ENCODE measurements around the gene CLMP. TPM values are rescaled to one million over a fixed set of nuclear protein-coding genes. Genes with fewer than 3 reads are reported as not detected.

The CLMP gene
- total and polyA plus RNA-seq, 9 donors = 12.7 to 27.4 (median 17.5) TPM

GRCh38 chr11:123235117-123235655 lies 40.1 kb upstream of the CLMP start:
- no peaks in the 10 kb centered on the region for H3K9me3 ChIP-seq (replicated peaks; ENCODE audit: control insufficient read depth, low read depth, low read length)
- DNase-seq = no peak
- 61% methylated on average over 11 of the region's 12 CpGs for WGBS (ENCODE audit: insufficient coverage)
- no peak overlapping the region for H3K27ac ChIP-seq (ENCODE audit: low read length)
- no peaks in the 10 kb centered on the region for H3K27me3 ChIP-seq (ENCODE audit: control insufficient read depth, insufficient read depth, low read length)
- H3K36me3 ChIP-seq (ENCODE audit: control insufficient read depth, insufficient read depth, low read length) = no peaks in the 10 kb centered on the region
- H3K4me3 ChIP-seq (ENCODE audit: low read length) = no peak overlapping the region
- H3K4me1 ChIP-seq (ENCODE audit: control insufficient read depth, insufficient read depth, low read length) = peaks cover 2% of the 10 kb centered on the region

GRCh38 chr11:123233975-123234334 lies 38.9 kb upstream of the CLMP start:
- Histone ChIP-seq H3K27me3 (ENCODE audit: control insufficient read depth, insufficient read depth, low read length) (peaks cover 2% of the 10 kb centered on the region), H3K36me3 (ENCODE audit: control insufficient read depth, insufficient read depth, low read length) (no peaks in the 10 kb centered on the region), H3K9me3 (replicated peaks; ENCODE audit: control insufficient read depth, low read depth, low read length) (no peaks in the 10 kb centered on the region), H3K4me1 (ENCODE audit: control insufficient read depth, insufficient read depth, low read length) (peaks cover 2% of the 10 kb centered on the region), H3K27ac (ENCODE audit: low read length) (no peak overlapping the region), H3K4me3 (ENCODE audit: low read length) (no peak overlapping the region)
- no peak for DNase-seq
- WGBS (ENCODE audit: insufficient coverage) = 67% methylated on average over 2 of the region's 3 CpGs

GRCh38 chr11:123233280-123233974 lies 38.4 kb upstream of the CLMP start:
- H3K9me3 ChIP-seq (replicated peaks; ENCODE audit: control insufficient read depth, low read depth, low read length) = no peaks in the 10 kb centered on the region
- no peak overlapping the region for H3K27ac ChIP-seq (ENCODE audit: low read length)
- 51% methylated on average over 2 of the region's 6 CpGs for WGBS (ENCODE audit: insufficient coverage)
- H3K4me1 ChIP-seq (ENCODE audit: control insufficient read depth, insufficient read depth, low read length) = peaks cover 2% of the 10 kb centered on the region
- no peak for DNase-seq
- H3K36me3 ChIP-seq (ENCODE audit: control insufficient read depth, insufficient read depth, low read length) = no peaks in the 10 kb centered on the region
- H3K4me3 ChIP-seq (ENCODE audit: low read length) = no peak overlapping the region
- H3K27me3 ChIP-seq (ENCODE audit: control insufficient read depth, insufficient read depth, low read length) = peaks cover 2% of the 10 kb centered on the region

- no peaks in the 10 kb centered on the region for H3K36me3 ChIP-seq (ENCODE audit: control insufficient read depth, insufficient read depth, low read length)
- 100% methylated on average over 1 of the region's 3 CpGs for WGBS (ENCODE audit: insufficient coverage)
- DNase-seq = no peak
Measured at GRCh38 chr11:123231777-123232176, 36.7 kb upstream of the CLMP start.

GRCh38 chr11:123231256-123231655 lies 36.2 kb upstream of the CLMP start:
- no peak overlapping the region for H3K4me3 ChIP-seq (ENCODE audit: low read length)
- no peaks in the 10 kb centered on the region for H3K9me3 ChIP-seq (replicated peaks; ENCODE audit: control insufficient read depth, low read depth, low read length)
- no peak for DNase-seq
- H3K27ac ChIP-seq (ENCODE audit: low read length) = no peak overlapping the region
- WGBS (ENCODE audit: insufficient coverage) = 52% methylated on average over 4 of the region's 6 CpGs
- peaks cover 2% of the 10 kb centered on the region for H3K27me3 ChIP-seq (ENCODE audit: control insufficient read depth, insufficient read depth, low read length)
- H3K4me1 ChIP-seq (ENCODE audit: control insufficient read depth, insufficient read depth, low read length) = peaks cover 2% of the 10 kb centered on the region
- H3K36me3 ChIP-seq (ENCODE audit: control insufficient read depth, insufficient read depth, low read length) = no peaks in the 10 kb centered on the region

More at GRCh38 chr11:123231777-123232176, 36.7 kb upstream of the CLMP start:
- Histone ChIP-seq H3K9me3 (replicated peaks; ENCODE audit: control insufficient read depth, low read depth, low read length) (no peaks in the 10 kb centered on the region), H3K4me3 (ENCODE audit: low read length) (no peak overlapping the region), H3K27me3 (ENCODE audit: control insufficient read depth, insufficient read depth, low read length) (peaks cover 2% of the 10 kb centered on the region), H3K27ac (ENCODE audit: low read length) (no peak overlapping the region), H3K4me1 (ENCODE audit: control insufficient read depth, insufficient read depth, low read length) (peaks cover 2% of the 10 kb centered on the region)

- Histone ChIP-seq H3K4me3 (ENCODE audit: low read length) (no peak overlapping the region), H3K27ac (ENCODE audit: low read length) (no peak overlapping the region), H3K36me3 (ENCODE audit: control insufficient read depth, insufficient read depth, low read length) (no peaks in the 10 kb centered on the region), H3K9me3 (replicated peaks; ENCODE audit: control insufficient read depth, low read depth, low read length) (no peaks in the 10 kb centered on the region), H3K4me1 (ENCODE audit: control insufficient read depth, insufficient read depth, low read length) (peaks cover 2% of the 10 kb centered on the region), H3K27me3 (ENCODE audit: control insufficient read depth, insufficient read depth, low read length) (peaks cover 2% of the 10 kb centered on the region)
- WGBS (ENCODE audit: insufficient coverage) = no CpG with 5 or more reads among the region's 3 CpGs
- no peak for DNase-seq
Measured at GRCh38 chr11:123230346-123230745, 35.3 kb upstream of the CLMP start.

- 73% methylated on average over 5 of the region's 8 CpGs for WGBS (ENCODE audit: insufficient coverage)
- no peak overlapping the region for H3K27ac ChIP-seq (ENCODE audit: low read length)
- no peak for DNase-seq
- peaks cover 2% of the 10 kb centered on the region for H3K27me3 ChIP-seq (ENCODE audit: control insufficient read depth, insufficient read depth, low read length)
- peaks cover 2% of the 10 kb centered on the region for H3K4me1 ChIP-seq (ENCODE audit: control insufficient read depth, insufficient read depth, low read length)
- no peak overlapping the region for H3K4me3 ChIP-seq (ENCODE audit: low read length)
- H3K9me3 ChIP-seq (replicated peaks; ENCODE audit: control insufficient read depth, low read depth, low read length) = no peaks in the 10 kb centered on the region
- H3K36me3 ChIP-seq (ENCODE audit: control insufficient read depth, insufficient read depth, low read length) = no peaks in the 10 kb centered on the region
Measured at GRCh38 chr11:123228496-123229163, 33.6 kb upstream of the CLMP start.

DNA sequence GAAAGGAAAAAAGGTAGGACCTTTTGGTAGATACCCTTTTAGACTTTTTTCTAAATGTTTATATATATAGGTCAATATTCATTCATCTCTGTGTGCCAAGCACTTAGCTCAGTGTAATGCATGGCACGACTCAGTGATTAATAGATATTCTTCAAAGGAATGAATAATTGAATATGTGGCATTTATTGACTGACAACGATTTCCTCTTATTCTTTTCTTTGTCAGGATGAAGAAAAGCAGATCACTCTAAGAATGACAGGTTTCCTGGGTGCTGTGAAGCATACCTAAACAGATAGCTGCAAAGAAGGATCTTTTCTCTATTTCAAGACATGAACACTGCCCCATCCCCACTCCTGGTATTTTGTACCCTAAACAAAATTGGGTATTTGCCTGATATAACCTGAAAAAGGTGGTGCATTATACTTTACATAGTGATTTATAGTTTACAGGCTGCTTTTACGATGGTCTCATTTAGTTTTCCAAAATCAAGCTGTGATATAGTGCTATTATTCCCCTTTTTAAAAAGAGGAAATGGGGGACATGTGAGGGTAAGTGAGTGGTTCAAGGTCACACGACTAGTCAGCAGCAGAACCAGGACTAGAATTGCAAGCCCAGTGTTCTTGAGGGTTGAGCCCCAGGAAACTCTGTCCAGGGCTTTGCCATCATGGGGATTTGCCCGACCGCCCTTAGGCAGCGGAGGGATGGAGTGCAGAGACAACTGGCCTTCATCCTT lies 32.9 kb upstream of the CLMP start:
- no peaks in the 10 kb centered on the region for H3K4me1 ChIP-seq (ENCODE audit: control insufficient read depth, insufficient read depth, low read length)
- no peaks in the 10 kb centered on the region for H3K9me3 ChIP-seq (replicated peaks; ENCODE audit: control insufficient read depth, low read depth, low read length)
- 85% methylated on average over 4 of the region's 7 CpGs for WGBS (ENCODE audit: insufficient coverage)
- no peak for DNase-seq
- no peaks in the 10 kb centered on the region for H3K36me3 ChIP-seq (ENCODE audit: control insufficient read depth, insufficient read depth, low read length)
- no peak overlapping the region for H3K4me3 ChIP-seq (ENCODE audit: low read length)
- H3K27me3 ChIP-seq (ENCODE audit: control insufficient read depth, insufficient read depth, low read length) = peaks cover 2% of the 10 kb centered on the region
- no peak overlapping the region for H3K27ac ChIP-seq (ENCODE audit: low read length)

DNA sequence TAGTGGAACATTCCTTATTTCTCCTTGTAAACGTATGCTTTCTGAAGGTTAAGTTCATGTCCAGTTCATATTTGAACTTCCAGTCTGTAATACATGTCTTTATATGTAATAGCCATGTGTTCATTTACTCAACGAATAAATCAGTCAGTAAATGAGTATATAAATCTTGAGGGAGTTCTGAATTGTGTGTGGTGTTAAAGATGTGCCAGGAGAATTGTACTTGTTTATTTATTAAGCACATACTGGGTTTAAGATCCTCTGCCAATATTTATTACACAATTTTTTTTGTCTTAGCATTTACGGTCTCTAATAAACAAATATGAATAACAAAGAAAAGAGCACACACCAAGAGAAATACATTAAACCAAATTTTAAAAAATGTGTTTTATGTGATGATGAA lies 26.5 kb upstream of the CLMP start:
- WGBS (ENCODE audit: insufficient coverage) = no CpG with 5 or more reads among the region's 3 CpGs
- no peaks in the 10 kb centered on the region for H3K27me3 ChIP-seq (ENCODE audit: control insufficient read depth, insufficient read depth, low read length)
- no peaks in the 10 kb centered on the region for H3K36me3 ChIP-seq (ENCODE audit: control insufficient read depth, insufficient read depth, low read length)
- no peak overlapping the region for H3K27ac ChIP-seq (ENCODE audit: low read length)
- no peak for DNase-seq
- peaks cover 6% of the 10 kb centered on the region for H3K9me3 ChIP-seq (replicated peaks; ENCODE audit: control insufficient read depth, low read depth, low read length)
- no peak overlapping the region for H3K4me3 ChIP-seq (ENCODE audit: low read length)
- no peaks in the 10 kb centered on the region for H3K4me1 ChIP-seq (ENCODE audit: control insufficient read depth, insufficient read depth, low read length)

GRCh38 chr11:123221096-123221561 lies 26.1 kb upstream of the CLMP start:
- H3K4me1 ChIP-seq (ENCODE audit: control insufficient read depth, insufficient read depth, low read length) = no peaks in the 10 kb centered on the region
- H3K27me3 ChIP-seq (ENCODE audit: control insufficient read depth, insufficient read depth, low read length) = no peaks in the 10 kb centered on the region
- H3K4me3 ChIP-seq (ENCODE audit: low read length) = no peak overlapping the region
- 80% methylated on average over 5 of the region's 6 CpGs for WGBS (ENCODE audit: insufficient coverage)
- no peaks in the 10 kb centered on the region for H3K36me3 ChIP-seq (ENCODE audit: control insufficient read depth, insufficient read depth, low read length)
- DNase-seq = no peak
- H3K27ac ChIP-seq (ENCODE audit: low read length) = no peak overlapping the region
- H3K9me3 ChIP-seq (replicated peaks; ENCODE audit: control insufficient read depth, low read depth, low read length) = peaks cover 6% of the 10 kb centered on the region

Data from muscle of leg (tissue), 11 donors.